Measurements from ENCODE around the gene SNX22. TPM values are rescaled to one million over a fixed set of nuclear protein-coding genes. Genes with fewer than 3 reads are reported as not detected.

SNX22 gene
- total and polyA plus RNA-seq, 9 of the 15 experiments (the other 6 are each of a cell fraction or from before 2014, with no cell fraction given): 0.91 to 3.0 (median 2.0) TPM

GRCh38 chr15:64153480-64154367 lies 2.2 kb downstream of the SNX22 start (continued):
- TF ChIP-seq HNRNPUL1 (IDR thresholded peaks at IDR 0.05; ENCODE audit: low read length) (no peak), POLR3A (IDR thresholded peaks at IDR 0.05; ENCODE audit: borderline replicate concordance, extremely low read depth, insufficient read depth, insufficient read length) (no peak), CBX3 (IDR thresholded peaks at IDR 0.05; ENCODE audit: borderline replicate concordance in 1 of 2, low read length in 2 of 2) (no peak), ARID3B (CRISPR knock-in tag; IDR thresholded peaks at IDR 0.05; ENCODE audit: borderline replicate concordance) (no peak), ETS1 (conservative IDR thresholded peaks at IDR 0.05; ENCODE audit: control insufficient read depth, low read depth, low read length) (0 out of 2 replicates have a peak, but pooled peaks have one; percentile 52), ZNF277 (CRISPR knock-in tag; IDR thresholded peaks at IDR 0.05; ENCODE audit: borderline replicate concordance) (no peak), YY1 (IDR thresholded peaks at IDR 0.05; ENCODE audit: borderline replicate concordance in 1 of 3, control insufficient read depth in 1 of 3, extremely low read depth in 1 of 3, insufficient read depth in 3 of 3, insufficient read length in 1 of 3, insufficient replicate concordance in 2 of 3, low read depth in 1 of 3, low read length in 2 of 3) (peak in 1 of 3 experiments; percentile 2), ZNF133 (CRISPR knock-in tag; IDR thresholded peaks at IDR 0.05) (no peak), ZBTB40 (IDR thresholded peaks at IDR 0.05) (no peak), ZBTB40 (CRISPR knock-in tag; IDR thresholded peaks at IDR 0.05) (no peak), NCOR1 (IDR thresholded peaks at IDR 0.05) (peak; percentile 20; the same call in 1 of the 2 replicates)

Measured in K562 (cell line).